MM.1S (cell line): ENCODE results near the gene RACGAP1.

Experiments used
- CTCF ChIP-seq: fragments of 300-600 bp; sonication (generic); IDR thresholded peaks from 2 replicates; pipeline ENCODE4 v1.5.1; 2016; ENCODE audit warnings: antibody characterized with exemption, low read length, mixed read lengths
- EZH2 ChIP-seq: fragments of 300-600 bp; sonication (generic); optimal IDR thresholded peaks from 2 replicates; pipeline ENCODE3; 2017; ENCODE audit warnings: low read depth, mild to moderate bottlenecking, antibody characterized with exemption, low read length, mixed read lengths

GRCh38 chr12:49955899-49956662 is 69.2 kb downstream of the RACGAP1 start:
- TF ChIP-seq CTCF (no peak), EZH2 (no peak)
